ENCODE results near the gene CRNKL1.
"Not testable (repeated sequence)": the region's sequence is repeated elsewhere in the genome, so short reads cannot be mapped to it uniquely, and the experiment has no call there.

Gene CRNKL1

DNA sequence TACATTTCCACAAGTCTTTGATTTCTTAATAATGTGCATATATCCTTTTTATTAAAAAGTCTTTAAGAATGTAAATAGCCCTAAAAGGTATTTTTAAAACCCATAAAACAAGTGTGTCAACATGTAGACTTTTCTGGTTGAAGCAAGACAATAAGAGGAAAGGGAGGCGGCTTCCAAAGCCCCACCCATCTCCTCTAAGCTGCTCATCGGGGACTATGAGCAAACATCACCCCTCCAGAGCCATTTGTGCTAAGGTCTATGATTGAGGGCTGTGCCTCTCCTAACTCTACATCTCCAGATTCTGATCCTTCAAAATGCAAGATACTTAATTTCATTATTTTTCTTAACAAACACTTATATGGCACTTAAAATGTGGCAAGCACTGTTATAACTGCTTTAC, 37.6 kb downstream of the CRNKL1 start:
- no peak for DNase-seq (ENCODE audit: low read depth)
- no peak overlapping the region for H3K4me3 ChIP-seq (ENCODE audit: low read depth, low read length)

DNA sequence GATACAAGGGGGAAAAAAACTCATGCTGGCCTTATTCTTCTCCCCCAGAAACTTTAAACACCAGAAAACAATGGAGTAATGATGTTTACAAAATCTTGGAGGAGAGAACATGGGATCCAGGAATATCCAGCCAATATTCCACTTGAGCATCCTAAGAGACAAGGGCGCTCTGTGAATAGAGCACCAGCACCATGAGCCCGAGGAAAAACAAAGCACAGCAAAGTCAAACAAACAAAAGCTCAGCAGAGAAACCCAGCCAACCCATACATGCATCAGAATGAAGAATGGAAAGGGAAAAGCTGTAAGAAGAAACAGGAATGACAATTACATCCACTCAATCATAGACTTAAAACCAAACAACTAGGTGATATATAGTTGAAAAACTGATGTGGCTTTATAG, 39.7 kb downstream of the CRNKL1 start:
- no peak for DNase-seq (ENCODE audit: low read depth)
- no peak overlapping the region for H3K4me3 ChIP-seq (ENCODE audit: low read depth, low read length)

DNA sequence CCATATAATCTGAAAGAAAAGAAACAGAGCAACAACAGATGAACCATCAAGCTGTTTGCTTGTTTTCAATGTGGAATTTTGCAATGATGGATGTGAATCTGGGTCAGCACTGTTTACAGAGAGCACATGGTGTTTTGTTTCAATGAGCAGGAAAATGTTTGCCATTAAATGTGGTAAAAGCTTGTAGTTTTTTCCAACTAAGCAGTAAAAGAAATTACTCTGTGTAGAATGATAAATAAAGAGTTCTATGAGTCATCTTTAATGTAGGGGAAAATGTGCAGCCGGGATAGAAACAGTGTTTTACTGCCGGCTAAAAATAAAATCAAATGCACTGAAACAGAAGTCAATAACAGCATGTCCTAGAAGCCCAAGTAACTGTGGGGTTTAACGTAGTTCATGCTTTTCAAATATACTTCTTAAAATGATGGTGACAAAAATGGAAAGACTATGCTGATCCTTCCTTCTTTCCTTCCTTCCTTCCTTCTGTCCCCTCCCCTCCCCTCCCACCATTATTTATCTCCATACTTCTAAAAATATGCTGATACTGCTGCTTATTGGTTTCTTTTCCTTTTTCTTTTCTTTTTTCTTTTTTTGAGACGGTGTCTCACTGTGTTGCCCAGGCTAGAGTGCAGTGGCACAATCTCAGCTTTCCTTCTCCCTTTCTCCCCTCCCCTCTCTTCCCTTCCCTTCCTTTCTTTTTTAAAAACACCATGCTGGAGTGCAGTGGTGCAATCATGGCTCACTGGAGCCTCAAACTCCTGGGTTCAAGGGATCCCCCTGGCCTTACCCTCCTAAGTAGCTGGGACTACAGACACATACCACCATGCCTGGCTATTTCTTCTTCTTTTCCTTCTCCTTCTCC, 41.4 kb downstream of the CRNKL1 start:
- no peak overlapping the region for H3K4me3 ChIP-seq (ENCODE audit: low read depth, low read length)
- peak; percentile 40 for DNase-seq (ENCODE audit: low read depth)

DNA sequence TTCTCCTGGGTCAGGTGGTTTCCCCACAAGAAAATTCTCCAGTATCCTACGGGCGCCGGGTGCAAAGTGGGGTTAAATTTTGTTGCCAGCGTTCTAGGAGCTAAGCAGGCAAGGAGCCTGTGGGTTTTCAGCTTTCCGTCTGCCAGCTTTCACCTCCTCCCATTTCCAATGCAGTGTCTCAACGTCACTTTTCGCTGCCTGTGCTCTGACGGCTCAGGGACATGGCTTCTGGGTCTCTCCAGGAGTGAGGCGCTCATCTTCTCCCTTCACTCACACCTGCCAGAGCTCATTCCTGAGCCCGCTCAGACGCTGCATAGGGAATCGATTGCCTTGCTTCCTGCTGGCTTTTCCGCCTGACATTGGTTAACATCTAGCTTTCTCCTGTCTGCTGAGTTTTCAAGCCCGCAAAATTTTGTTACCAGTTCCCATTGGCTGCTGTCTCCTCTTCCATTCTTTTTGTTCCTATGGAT, 42.4 kb downstream of the CRNKL1 start:
- H3K4me3 ChIP-seq (ENCODE audit: low read depth, low read length): no peak overlapping the region
- no peak for DNase-seq (ENCODE audit: low read depth)

DNA sequence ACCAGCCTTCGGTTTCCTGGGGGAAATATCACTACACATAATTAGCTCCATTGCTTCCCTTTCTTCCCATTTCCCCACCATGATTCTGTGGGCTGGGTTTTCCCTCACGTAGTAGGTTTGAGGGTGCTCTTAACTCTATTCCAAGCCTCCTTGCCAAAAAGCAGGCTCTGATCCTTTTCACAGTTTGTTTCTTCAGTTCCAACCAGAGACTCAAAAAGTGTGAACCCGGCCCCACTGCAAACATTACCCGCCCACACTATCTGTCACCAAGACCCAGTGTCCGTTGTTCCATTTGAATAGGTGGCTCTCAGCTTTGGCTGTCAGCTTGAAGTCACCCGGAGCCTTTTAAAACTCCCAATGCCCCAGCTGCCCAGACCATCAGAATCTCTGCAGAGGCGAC, 46.9 kb downstream of the CRNKL1 start:
- no peak for DNase-seq (ENCODE audit: low read depth)
- no peak overlapping the region for H3K4me3 ChIP-seq (ENCODE audit: low read depth, low read length)

DNA sequence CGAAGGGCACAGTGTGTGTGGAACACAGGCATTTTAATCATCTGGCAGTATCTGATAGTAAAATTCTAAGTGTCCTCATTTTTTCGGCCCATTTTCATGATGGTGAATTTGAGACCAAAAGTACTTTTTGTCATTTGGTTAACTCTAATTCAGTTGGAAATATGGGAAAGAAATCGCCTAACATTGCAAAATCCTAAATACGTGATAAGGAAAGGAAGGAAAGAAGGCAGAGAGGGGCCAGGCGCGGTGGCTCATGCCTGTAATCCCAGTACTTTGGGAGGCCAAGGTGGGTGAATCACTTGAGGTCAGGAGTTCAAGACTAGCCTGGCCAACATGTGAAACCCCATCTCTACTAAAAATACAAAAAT, 48.3 kb downstream of the CRNKL1 start:
- H3K4me3 ChIP-seq (ENCODE audit: low read depth, low read length): peak overlapping the region; percentile 1
- not testable (repeated sequence) for DNase-seq (ENCODE audit: low read depth)

DNA sequence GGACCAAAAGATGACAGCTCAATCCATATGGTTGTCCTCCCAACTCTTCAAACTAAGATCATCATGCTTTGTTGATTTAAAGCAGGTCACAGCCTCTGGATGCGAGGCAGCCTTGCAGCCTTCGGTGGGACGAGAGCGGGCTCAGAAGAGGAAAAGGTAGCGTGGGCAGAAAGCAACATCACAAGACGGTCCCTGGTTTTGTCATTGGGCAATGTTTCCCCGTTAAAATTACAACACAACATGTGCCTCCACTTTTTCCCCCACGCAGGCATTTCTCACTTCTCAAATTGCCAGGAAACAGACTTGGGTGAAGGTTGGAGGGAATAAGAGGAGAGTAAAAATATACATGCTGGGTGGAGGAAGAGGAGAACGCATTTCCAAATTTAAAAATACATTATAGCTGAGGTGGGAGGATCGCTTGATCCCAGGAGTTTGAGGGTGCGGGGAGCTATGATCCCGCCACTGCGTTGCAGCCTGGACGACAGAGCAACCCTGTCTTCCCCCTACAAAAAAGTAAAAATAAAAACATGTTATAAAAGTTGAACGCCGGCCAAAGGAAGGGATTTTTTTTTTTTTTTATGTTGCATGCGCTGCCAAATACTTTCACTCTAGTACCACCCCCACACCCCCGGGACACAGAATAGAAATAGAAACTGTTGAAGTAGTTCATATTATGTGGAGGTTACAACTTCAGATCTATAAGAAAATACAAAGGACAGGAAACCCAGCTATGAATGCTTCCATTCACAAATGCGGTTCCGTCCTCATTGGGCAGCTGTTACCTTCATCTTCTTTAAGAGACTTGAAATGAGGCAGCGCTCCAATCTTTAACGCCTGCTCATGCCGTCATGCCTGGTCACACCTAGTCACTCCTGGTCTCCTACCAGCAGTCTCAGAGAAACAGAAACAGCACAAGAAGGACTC, 49.0 kb downstream of the CRNKL1 start:
- peak overlapping the region; percentile 1 for H3K4me3 ChIP-seq (ENCODE audit: low read depth, low read length)
- DNase-seq (ENCODE audit: low read depth): peak; percentile 48

DNA sequence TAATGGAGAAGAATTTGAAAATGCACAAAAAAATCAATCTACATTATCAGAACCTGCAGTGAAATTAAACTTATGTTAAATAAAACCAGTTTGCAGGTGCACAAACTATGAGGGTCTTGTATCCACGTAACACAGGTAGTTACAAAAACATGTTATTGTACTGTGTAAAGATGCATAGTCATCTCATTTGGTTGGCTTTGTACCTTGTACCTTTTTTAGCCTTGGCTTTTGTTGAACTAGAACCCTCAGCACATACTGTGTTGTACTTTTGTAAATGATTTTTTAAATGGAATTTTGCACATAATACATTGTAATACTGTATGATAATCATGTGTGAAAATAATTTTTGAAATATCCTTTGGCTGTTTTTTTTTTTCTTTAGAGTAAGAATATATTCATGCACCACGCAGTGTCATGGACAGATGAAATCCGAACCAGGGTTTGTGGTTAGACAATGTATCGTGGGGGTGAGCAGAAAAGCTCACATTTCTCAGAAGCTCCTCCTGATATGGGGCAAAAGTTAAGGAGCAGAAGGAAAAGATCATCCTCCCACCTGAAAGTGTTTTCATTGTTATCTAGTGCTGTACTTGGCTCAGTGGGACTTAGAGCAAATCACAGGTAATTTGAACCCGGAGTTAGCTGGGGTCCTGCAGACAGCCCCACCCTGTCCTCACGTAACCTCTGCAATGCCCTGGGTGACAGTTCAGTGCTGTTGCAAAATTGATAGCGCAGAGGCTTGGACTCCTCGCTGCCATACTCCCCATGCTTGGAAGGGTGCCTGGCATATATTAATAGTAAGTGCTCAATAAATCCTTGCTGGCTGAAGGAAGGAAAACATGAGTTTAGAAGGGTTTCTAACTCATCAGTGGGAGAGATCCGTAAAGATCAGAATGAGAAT, 49.9 kb downstream of the CRNKL1 start:
- H3K4me3 ChIP-seq (ENCODE audit: low read depth, low read length): no peak overlapping the region
- DNase-seq (ENCODE audit: low read depth): no peak

DNA sequence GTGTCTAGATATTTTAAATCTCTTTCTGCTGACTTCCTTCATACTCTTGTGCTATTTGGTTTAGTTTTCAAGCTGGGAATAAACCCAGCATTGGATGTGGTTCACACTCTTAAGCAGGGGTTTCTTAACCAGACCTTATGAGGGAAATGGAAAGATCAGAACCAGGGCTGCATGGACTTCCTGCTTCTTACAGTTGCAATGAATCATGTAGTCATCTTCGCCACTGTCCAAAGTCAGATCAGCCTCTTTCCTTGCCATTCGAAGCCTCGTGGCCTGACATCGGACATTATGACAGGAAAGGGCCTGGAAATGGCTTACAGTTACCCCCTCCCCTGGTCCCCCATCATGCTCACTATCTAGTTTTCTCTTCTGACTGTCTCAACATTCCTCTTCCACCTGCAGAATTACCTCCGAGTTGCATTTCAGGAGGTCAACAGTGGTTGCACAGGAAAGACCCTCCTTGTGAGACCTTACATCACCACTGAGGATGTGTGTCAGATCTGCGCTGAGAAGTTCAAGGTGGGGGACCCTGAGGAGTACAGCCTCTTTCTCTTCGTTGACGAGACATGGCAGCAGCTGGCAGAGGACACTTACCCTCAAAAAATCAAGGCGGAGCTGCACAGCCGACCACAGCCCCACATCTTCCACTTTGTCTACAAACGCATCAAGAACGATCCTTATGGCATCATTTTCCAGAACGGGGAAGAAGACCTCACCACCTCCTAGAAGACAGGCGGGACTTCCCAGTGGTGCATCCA, 51.9 kb downstream of the CRNKL1 start:
- H3K4me3 ChIP-seq (ENCODE audit: low read depth, low read length): no peak overlapping the region
- DNase-seq (ENCODE audit: low read depth): no peak

DNA sequence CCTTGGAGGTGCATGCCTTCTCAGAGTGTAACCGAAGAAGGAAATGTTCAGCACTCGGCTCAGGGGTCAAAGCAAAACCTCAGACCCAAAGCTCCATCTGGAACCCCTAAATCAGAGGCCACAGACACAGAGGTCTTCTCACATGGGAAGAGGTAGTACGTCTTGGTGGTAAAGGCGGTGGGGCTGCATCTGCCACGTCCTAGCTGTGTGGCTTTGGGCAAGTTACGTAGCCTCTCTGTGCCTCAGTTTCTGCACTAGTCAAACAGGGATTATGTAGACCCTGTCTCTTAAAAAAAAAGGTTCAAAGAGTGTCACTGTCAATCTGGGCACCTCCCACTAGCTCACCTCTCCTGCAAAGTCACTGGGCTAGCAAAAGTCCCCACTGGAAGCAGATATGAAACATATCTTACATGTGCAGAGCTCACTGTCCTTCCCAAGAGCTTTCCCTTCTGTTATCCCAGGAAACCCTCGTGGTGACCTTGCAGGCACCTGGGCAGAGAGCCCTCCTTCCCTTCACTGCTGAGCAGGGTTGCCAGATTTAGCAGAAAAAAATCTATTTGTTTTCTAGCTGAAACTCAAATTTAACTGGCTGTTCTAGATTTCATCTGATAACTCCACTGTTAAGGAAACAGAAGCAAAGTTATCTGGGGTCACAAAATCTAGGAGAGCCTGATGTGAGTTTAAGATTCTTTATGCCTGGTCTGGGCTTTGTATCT, 53.1 kb downstream of the CRNKL1 start:
- H3K4me3 ChIP-seq (ENCODE audit: low read depth, low read length): no peak overlapping the region

DNA sequence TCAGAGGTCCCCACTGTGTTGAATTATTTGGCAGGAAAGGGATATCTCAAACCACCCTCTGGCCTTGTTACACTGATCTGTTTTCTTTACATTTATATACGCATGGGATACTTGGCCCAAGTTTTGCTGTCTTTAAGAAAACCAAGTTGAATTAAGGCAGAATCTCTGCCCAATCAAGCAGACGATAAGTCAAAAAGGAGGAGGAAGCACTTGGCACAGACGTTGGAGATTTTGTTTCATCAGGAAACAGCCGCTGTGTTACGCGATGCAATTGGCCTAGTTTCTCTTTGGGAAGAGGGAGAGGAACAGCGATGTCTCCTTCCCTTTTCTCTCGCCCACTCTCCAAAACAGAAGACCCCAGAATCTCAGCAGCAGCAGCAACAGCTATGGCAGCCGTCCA, 55.3 kb downstream of the CRNKL1 start:
- no peak for DNase-seq (ENCODE audit: low read depth)

More for the DNA sequence above, 53.1 kb downstream of the CRNKL1 start:
- no peak for DNase-seq (ENCODE audit: low read depth)

DNA sequence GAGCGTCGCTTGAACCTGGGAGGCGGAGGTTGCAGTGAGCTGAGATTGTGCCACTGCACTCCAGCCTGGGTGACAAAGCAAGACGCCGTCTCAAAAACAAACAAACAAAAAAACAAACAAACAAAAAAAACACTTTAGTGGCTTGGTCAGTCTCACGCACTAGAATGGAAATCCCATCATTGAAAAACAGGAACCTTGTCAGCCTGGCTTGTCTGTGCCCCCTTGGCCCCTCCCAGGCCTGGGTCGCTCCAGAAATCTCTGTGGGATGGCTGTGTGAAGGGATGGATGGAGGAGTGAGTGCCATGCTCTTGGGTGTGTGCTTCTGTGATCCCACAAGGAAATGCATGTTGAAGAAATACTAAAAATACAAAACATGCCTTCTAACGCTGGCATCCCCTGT, 56.0 kb downstream of the CRNKL1 start:
- no peak for DNase-seq (ENCODE audit: low read depth)
- H3K4me3 ChIP-seq (ENCODE audit: low read depth, low read length): no peak overlapping the region

More for the DNA sequence above, 55.3 kb downstream of the CRNKL1 start:
- no peak overlapping the region for H3K4me3 ChIP-seq (ENCODE audit: low read depth, low read length)

DNA sequence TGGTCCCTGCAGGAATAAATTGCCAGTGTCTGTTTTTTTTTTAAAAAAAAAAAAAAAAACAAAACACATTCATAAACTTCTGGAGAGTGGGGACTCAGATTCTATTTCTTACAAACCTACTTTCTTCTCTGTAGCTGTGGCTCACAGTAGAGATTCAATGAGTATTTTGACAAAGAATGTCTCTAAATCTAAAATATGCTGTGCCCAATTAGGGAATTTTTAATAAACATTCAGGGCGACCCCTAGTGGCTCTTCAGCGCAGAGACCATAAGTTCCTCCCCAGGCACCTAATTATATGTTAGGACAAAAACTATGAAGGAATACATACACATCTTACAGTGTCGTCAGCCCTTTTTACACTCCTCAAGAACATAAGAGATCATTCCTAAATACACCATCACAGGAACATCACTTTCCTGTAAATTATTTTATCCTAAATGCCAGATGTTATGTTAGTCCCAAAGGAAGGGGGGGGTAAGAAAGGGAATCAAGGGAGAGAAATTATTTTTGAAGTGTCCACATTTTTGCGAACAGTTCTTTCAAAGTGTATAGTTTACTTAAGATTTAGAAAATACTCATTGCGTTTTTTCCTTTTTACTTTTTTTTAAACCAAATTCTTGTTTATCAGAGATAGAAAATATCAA, 56.9 kb downstream of the CRNKL1 start:
- H3K4me3 ChIP-seq (ENCODE audit: low read depth, low read length): no peak overlapping the region
- no peak for DNase-seq (ENCODE audit: low read depth)

DNA sequence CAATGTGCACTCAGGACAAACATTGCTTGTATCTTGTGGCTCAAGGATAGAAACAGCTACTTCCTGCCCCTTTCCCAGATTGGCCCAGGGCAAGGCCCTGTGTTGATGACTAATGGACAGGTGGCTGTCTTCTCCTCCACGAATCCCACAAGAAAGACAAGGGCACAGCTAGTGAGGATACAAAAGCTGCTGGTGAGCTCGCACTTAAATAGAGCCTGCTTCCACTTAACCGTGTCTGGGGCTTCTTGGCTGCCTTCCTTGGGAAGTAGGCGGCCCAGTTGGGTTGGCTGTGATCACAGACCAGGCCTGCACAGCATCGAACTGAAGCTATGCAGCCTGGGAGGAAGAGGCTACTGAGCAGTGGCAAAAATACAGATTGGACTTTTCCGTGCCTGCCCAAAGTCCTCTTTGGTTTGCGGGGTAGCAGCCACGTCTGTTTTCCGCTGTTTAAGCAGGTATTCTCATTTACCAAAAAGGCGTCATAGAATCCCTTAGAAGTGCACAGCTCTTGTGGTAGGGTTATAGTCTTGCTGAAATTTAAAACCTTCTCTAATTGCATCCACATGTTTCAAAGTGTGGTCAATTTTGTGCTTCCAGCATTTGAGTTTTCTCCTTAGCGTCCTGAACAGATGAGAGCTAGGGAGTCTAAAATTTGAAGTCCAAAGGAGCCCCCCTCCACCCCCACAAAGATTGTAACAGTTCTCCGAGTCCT, 58.2 kb downstream of the CRNKL1 start:
- H3K4me3 ChIP-seq (ENCODE audit: low read depth, low read length): no peak overlapping the region

DNA sequence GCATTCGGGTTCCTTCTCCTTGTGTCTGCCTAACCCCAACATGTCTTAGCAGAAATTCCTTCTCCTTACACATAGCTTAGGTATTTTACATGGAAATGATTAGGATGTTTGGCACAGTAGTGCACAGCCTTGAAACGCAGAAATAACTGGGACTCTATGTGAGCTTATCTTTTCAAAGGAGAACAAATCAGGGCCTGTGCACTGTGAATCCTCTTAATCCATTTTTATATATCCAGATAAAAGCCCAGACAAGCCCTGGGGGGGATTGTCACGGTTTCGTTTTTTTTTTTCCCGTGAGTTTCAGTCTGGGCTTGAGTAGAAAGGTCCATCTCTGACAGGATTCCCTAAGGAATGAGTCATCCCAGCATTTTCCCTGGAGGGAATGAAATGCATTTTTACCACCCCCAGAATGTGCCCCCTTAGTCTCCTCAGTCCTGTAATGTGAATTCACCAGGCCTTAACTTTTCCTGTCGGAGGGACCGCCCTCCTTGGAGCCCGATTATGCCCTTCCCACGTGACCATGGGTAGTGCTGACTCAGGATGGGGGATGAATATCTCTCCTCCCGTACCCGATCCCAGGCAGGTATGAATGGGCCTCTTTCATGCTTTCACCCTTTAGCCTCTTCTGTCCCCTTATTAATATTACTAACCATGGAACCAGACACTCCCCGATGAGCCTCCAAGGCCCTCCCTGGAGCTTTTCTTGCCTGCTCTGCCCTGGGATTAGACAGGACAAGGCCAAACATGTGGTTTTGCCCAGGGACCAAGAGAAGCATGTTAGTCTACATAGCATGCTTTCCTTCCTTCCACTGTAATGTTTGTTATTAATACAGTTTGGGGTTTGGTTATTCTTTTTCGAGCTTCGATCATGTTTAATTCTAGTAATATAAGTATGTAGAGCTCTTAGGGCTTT, 59.0 kb downstream of the CRNKL1 start:
- peak; percentile 68 for DNase-seq (ENCODE audit: low read depth)
- peak overlapping the region; percentile 13 for H3K4me3 ChIP-seq (ENCODE audit: low read depth, low read length)

More for the DNA sequence above, 58.2 kb downstream of the CRNKL1 start:
- no peak for DNase-seq (ENCODE audit: low read depth)

DNA sequence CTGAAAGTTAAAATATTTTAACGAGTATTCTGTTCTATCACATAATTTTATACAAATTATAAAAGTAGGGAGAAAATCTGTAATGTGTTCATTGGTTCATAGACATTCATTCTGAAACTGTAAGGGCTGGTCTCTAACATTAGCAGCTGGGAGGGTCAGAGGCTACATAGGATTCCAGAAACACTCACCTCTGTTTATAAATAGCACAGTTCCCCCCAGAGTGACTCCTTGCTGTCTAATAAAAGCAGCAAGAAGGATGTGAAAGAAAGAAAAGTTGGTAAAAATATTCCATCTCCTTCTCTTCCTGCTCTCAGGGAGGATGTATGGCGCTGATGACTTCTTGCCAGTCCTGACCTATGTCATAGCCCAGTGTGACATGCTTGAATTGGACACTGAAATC, 60.4 kb downstream of the CRNKL1 start:
- DNase-seq (ENCODE audit: low read depth): no peak
- no peak overlapping the region for H3K4me3 ChIP-seq (ENCODE audit: low read depth, low read length)
